GM23338 (cell line): ENCODE results near the gene PPP2R5A. TPM values are rescaled to one million over a fixed set of nuclear protein-coding genes. Genes with fewer than 3 reads are reported as not detected.

Experiments used
- ATAC-seq: fragments of 200-7000 bp; cut with Tn5 transposase; 3 replicates; pipeline ENCODE4 v1.9.1; 2020
- DNase-seq: peaks from one replicate; pipeline ENCODE4 v3.0.0-alpha.2; 2015; ENCODE audit warnings: low spot score
- H2AFZ ChIP-seq: fragments of 200-600 bp; sonication (generic); 2 replicates; pipeline ENCODE4 v1.8.0; 2016; ENCODE audit warnings: antibody characterized with exemption, mild to moderate bottlenecking, moderate library complexity
- H3F3A ChIP-seq: fragments of 200-600 bp; sonication (generic); replicated peaks from 2 replicates; pipeline ENCODE4 v1.8.0; 2017; ENCODE audit warnings: antibody characterized with exemption, mixed run types, low read depth
- H3K27ac ChIP-seq: fragments of 200-600 bp; sonication (generic); 2 replicates; pipeline ENCODE4 v1.6.1; 2016; ENCODE audit warnings: low read depth
- H3K27me3 ChIP-seq: fragments of 200-600 bp; sonication (generic); 2 replicates; pipeline ENCODE4 v1.8.0; 2016; ENCODE audit warnings: mild to moderate bottlenecking, mixed run types, moderate library complexity; ENCODE audit not compliant: insufficient read depth
- H3K36me3 ChIP-seq: fragments of 200-600 bp; sonication (generic); 2 replicates; pipeline ENCODE4 v1.8.0; 2016; ENCODE audit warnings: mild to moderate bottlenecking; ENCODE audit not compliant: insufficient read depth
- H3K4me1 ChIP-seq: fragments of 200-600 bp; sonication (generic); 2 replicates; pipeline ENCODE4 v1.8.0; 2016; ENCODE audit warnings: mild to moderate bottlenecking, moderate library complexity; ENCODE audit not compliant: insufficient read depth
- H3K4me2 ChIP-seq: fragments of 200-600 bp; sonication (generic); 2 replicates; pipeline ENCODE4 v1.7.1; 2017; ENCODE audit warnings: mixed run types
- H3K4me3 ChIP-seq: fragments of 200-600 bp; sonication (generic); 2 replicates; pipeline ENCODE4 v1.6.1; 2016; ENCODE audit warnings: mixed run types
- H3K79me2 ChIP-seq: fragments of 200-600 bp; sonication (generic); replicated peaks from 2 replicates; pipeline ENCODE4 v1.8.0; 2017; ENCODE audit warnings: mild to moderate bottlenecking; ENCODE audit not compliant: insufficient read depth
- H3K9me2 ChIP-seq: fragments of 200-600 bp; sonication (generic); 2 replicates; pipeline ENCODE4 v1.8.0; 2017; ENCODE audit not compliant: insufficient read depth
- H4K20me1 ChIP-seq: fragments of 200-600 bp; sonication (generic); replicated peaks from 2 replicates; pipeline ENCODE4 v1.8.0; 2017; ENCODE audit warnings: mild to moderate bottlenecking; ENCODE audit not compliant: insufficient read depth
- H3K27ac Mint-ChIP-seq: 2 replicates; pipeline ENCODE4 v1.8.0; 2020; ENCODE audit warnings: inconsistent platforms, mild to moderate bottlenecking, moderate library complexity, mixed read lengths
- H3K27me3 Mint-ChIP-seq: 3 replicates; pipeline ENCODE4 v1.8.0; 2022; ENCODE audit warnings: low read depth, mild to moderate bottlenecking, moderate library complexity, mixed read lengths, inconsistent platforms; ENCODE audit not compliant: insufficient read depth, poor library complexity
- H3K36me3 Mint-ChIP-seq: 3 replicates; pipeline ENCODE4 v1.8.0; 2021; ENCODE audit warnings: low read depth, mild to moderate bottlenecking, inconsistent platforms, moderate library complexity, mixed read lengths
- H3K4me1 Mint-ChIP-seq: 3 replicates; pipeline ENCODE4 v1.8.0; 2020; ENCODE audit warnings: mild to moderate bottlenecking, inconsistent platforms, mixed read lengths
- H3K4me3 Mint-ChIP-seq: 3 replicates; pipeline ENCODE4 v1.8.0; 2021; ENCODE audit warnings: moderate library complexity, mild to moderate bottlenecking, inconsistent platforms, mixed read lengths
- H3K9me3 Mint-ChIP-seq: 3 replicates; pipeline ENCODE4 v1.8.0; 2020; ENCODE audit warnings: moderate library complexity, mild to moderate bottlenecking, inconsistent platforms, mixed read lengths
- CREB1 ChIP-seq: fragments of 250-450 bp; sonication (Bioruptor Pico); IDR thresholded peaks from 2 replicates; pipeline ENCODE4 v1.5.0; 2020; ENCODE audit warnings: low read depth, mild to moderate bottlenecking, moderate library complexity
- EZH2phosphoT487 ChIP-seq: fragments of 200-600 bp; sonication (generic); IDR thresholded peaks from one replicate; pipeline ENCODE4 v1.8.1; 2018; ENCODE audit warnings: antibody characterized with exemption; ENCODE audit not compliant: unreplicated experiment
- NANOG ChIP-seq: IDR thresholded peaks from 2 replicates; pipeline ENCODE4 v1.6.1; 2016; ENCODE audit warnings: antibody characterized with exemption, borderline replicate concordance
- POLR2AphosphoS5 ChIP-seq: IDR thresholded peaks from 2 replicates; pipeline ENCODE4 v1.6.1; 2016; ENCODE audit warnings: antibody characterized with exemption, low read depth
- STAT1 ChIP-seq: IDR thresholded peaks from one replicate; pipeline ENCODE4 v1.6.1; 2016; ENCODE audit warnings: antibody characterized with exemption; ENCODE audit not compliant: unreplicated experiment
- ZNF114 ChIP-seq: fragments of 250-450 bp; sonication (Bioruptor Pico); IDR thresholded peaks from 2 replicates; pipeline ENCODE4 v1.5.0; 2020; ENCODE audit warnings: mild to moderate bottlenecking, moderate library complexity
- polyA plus RNA-seq: library from polyadenylated mRNA; unstranded; fragments of >200 nt; fragmentation: Nextera tagmentation; extraction: Ambion mirVana; gene quantifications from 2 replicates; pipeline ENCODE4 v1.2.1, GENCODE V29; 2016
- total RNA-seq: library from RNA; depleted of rRNA; stranded (reverse); fragments of >200 nt; shearing (Covaris generic); gene quantifications from 2 replicates; pipeline ENCODE4 v1.2.3, GENCODE V29; 2014
- TF ChIP-seq, protein P1 (sequence below), 2 experiments: fragments of 200-600 bp in 1 of 2; sonication (generic) in 1 of 2; conservative IDR thresholded peaks; 2 replicates each; pipeline versions ENCODE4 v1.5.1 to v1.6.1; 2016 to 2017; ENCODE audit warnings: antibody characterized with exemption in 2 of 2, low read depth in 2 of 2, mild to moderate bottlenecking in 2 of 2, moderate library complexity in 1 of 2
- TF ChIP-seq, protein P2 (sequence below): fragments of 250-450 bp; sonication (Bioruptor Pico); IDR thresholded peaks from 2 replicates; pipeline ENCODE4 v1.5.0; 2020; ENCODE audit warnings: mild to moderate bottlenecking, moderate library complexity
- TF ChIP-seq, protein P3 (sequence below): IDR thresholded peaks from one replicate; pipeline ENCODE4 v1.6.1; 2018; ENCODE audit warnings: antibody characterized with exemption; ENCODE audit not compliant: unreplicated experiment

Gene PPP2R5A
- total and polyA plus RNA-seq, 2 experiments from 2014 or later: 16.2 to 43.5 TPM

DNA sequence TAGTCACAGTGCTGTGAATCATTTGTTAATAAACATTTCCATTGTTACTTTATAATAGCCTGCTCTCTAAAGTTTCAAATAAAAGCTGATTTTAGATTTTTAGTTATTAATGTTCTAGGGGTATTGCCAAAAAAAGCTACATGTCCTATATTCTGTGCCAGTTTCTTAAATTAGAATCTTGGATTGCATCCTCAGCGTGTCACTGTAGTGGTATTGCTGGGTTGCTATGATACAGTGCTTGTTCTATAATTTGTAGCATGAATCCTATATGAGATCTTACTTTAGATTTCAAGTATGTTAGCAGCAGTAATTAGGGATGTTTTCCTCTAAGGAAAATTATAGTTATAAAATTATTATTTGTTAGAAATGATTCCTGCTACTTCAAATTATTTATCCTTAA lies 16.4 kb downstream of the PPP2R5A start:
- H3K4me1 ChIP-seq: no peaks in the 10 kb centered on the region
- peaks cover 3% of the 10 kb centered on the region; the same call in 2 of the 3 replicates for H3K4me1 Mint-ChIP-seq
- no peak for DNase-seq
- ATAC-seq: no peak
- no peaks in the 10 kb centered on the region for H3F3A ChIP-seq
- H3K9me2 ChIP-seq: no peaks in the 10 kb centered on the region
- H3K27me3 Mint-ChIP-seq: no peaks in the 10 kb centered on the region
- no peak overlapping the region for H3K4me2 ChIP-seq
- peaks cover 15% of the 10 kb centered on the region; the same call in 2 of the 3 replicates for H3K36me3 Mint-ChIP-seq
- H3K27me3 ChIP-seq: no peaks in the 10 kb centered on the region
- H3K27ac ChIP-seq: no peak overlapping the region
- H3K4me3 ChIP-seq: no peak overlapping the region
- no peak overlapping the region for H2AFZ ChIP-seq
- no peaks in the 10 kb centered on the region for H3K36me3 ChIP-seq
- H4K20me1 ChIP-seq: no peaks in the 10 kb centered on the region
- no peak overlapping the region for H3K27ac Mint-ChIP-seq
- peaks cover 15% of the 10 kb centered on the region for H3K9me3 Mint-ChIP-seq
- no peak overlapping the region for H3K4me3 Mint-ChIP-seq
- TF ChIP-seq, protein P1, sequence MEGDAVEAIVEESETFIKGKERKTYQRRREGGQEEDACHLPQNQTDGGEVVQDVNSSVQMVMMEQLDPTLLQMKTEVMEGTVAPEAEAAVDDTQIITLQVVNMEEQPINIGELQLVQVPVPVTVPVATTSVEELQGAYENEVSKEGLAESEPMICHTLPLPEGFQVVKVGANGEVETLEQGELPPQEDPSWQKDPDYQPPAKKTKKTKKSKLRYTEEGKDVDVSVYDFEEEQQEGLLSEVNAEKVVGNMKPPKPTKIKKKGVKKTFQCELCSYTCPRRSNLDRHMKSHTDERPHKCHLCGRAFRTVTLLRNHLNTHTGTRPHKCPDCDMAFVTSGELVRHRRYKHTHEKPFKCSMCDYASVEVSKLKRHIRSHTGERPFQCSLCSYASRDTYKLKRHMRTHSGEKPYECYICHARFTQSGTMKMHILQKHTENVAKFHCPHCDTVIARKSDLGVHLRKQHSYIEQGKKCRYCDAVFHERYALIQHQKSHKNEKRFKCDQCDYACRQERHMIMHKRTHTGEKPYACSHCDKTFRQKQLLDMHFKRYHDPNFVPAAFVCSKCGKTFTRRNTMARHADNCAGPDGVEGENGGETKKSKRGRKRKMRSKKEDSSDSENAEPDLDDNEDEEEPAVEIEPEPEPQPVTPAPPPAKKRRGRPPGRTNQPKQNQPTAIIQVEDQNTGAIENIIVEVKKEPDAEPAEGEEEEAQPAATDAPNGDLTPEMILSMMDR (conservative IDR thresholded peaks at IDR 0.05; ENCODE audit: low read depth in 2 of 2): no peak
- TF ChIP-seq EZH2phosphoT487: no peak
- TF ChIP-seq ZNF114 (CRISPR knock-in tag): no peak
- TF ChIP-seq, protein P2, sequence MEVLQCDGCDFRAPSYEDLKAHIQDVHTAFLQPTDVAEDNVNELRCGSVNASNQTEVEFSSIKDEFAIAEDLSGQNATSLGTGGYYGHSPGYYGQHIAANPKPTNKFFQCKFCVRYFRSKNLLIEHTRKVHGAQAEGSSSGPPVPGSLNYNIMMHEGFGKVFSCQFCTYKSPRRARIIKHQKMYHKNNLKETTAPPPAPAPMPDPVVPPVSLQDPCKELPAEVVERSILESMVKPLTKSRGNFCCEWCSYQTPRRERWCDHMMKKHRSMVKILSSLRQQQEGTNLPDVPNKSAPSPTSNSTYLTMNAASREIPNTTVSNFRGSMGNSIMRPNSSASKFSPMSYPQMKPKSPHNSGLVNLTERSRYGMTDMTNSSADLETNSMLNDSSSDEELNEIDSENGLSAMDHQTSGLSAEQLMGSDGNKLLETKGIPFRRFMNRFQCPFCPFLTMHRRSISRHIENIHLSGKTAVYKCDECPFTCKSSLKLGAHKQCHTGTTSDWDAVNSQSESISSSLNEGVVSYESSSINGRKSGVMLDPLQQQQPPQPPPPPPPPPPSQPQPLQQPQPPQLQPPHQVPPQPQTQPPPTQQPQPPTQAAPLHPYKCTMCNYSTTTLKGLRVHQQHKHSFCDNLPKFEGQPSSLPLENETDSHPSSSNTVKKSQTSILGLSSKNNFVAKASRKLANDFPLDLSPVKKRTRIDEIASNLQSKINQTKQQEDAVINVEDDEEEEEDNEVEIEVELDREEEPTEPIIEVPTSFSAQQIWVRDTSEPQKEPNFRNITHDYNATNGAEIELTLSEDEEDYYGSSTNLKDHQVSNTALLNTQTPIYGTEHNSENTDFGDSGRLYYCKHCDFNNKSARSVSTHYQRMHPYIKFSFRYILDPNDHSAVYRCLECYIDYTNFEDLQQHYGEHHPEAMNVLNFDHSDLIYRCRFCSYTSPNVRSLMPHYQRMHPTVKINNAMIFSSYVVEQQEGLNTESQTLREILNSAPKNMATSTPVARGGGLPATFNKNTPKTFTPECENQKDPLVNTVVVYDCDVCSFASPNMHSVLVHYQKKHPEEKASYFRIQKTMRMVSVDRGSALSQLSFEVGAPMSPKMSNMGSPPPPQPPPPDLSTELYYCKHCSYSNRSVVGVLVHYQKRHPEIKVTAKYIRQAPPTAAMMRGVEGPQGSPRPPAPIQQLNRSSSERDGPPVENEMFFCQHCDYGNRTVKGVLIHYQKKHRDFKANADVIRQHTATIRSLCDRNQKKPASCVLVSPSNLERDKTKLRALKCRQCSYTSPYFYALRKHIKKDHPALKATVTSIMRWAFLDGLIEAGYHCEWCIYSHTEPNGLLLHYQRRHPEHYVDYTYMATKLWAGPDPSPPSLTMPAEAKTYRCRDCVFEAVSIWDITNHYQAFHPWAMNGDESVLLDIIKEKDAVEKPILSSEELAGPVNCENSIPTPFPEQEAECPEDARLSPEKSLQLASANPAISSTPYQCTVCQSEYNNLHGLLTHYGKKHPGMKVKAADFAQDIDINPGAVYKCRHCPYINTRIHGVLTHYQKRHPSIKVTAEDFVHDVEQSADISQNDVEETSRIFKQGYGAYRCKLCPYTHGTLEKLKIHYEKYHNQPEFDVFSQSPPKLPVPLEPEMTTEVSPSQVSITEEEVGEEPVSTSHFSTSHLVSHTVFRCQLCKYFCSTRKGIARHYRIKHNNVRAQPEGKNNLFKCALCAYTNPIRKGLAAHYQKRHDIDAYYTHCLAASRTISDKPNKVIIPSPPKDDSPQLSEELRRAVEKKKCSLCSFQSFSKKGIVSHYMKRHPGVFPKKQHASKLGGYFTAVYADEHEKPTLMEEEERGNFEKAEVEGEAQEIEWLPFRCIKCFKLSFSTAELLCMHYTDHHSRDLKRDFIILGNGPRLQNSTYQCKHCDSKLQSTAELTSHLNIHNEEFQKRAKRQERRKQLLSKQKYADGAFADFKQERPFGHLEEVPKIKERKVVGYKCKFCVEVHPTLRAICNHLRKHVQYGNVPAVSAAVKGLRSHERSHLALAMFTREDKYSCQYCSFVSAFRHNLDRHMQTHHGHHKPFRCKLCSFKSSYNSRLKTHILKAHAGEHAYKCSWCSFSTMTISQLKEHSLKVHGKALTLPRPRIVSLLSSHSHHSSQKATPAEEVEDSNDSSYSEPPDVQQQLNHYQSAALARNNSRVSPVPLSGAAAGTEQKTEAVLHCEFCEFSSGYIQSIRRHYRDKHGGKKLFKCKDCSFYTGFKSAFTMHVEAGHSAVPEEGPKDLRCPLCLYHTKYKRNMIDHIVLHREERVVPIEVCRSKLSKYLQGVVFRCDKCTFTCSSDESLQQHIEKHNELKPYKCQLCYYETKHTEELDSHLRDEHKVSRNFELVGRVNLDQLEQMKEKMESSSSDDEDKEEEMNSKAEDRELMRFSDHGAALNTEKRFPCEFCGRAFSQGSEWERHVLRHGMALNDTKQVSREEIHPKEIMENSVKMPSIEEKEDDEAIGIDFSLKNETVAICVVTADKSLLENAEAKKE (CRISPR knock-in tag): no peak
- TF ChIP-seq POLR2AphosphoS5: no peak
- no peak for TF ChIP-seq STAT1
- no peak for TF ChIP-seq NANOG
- TF ChIP-seq, protein P3, sequence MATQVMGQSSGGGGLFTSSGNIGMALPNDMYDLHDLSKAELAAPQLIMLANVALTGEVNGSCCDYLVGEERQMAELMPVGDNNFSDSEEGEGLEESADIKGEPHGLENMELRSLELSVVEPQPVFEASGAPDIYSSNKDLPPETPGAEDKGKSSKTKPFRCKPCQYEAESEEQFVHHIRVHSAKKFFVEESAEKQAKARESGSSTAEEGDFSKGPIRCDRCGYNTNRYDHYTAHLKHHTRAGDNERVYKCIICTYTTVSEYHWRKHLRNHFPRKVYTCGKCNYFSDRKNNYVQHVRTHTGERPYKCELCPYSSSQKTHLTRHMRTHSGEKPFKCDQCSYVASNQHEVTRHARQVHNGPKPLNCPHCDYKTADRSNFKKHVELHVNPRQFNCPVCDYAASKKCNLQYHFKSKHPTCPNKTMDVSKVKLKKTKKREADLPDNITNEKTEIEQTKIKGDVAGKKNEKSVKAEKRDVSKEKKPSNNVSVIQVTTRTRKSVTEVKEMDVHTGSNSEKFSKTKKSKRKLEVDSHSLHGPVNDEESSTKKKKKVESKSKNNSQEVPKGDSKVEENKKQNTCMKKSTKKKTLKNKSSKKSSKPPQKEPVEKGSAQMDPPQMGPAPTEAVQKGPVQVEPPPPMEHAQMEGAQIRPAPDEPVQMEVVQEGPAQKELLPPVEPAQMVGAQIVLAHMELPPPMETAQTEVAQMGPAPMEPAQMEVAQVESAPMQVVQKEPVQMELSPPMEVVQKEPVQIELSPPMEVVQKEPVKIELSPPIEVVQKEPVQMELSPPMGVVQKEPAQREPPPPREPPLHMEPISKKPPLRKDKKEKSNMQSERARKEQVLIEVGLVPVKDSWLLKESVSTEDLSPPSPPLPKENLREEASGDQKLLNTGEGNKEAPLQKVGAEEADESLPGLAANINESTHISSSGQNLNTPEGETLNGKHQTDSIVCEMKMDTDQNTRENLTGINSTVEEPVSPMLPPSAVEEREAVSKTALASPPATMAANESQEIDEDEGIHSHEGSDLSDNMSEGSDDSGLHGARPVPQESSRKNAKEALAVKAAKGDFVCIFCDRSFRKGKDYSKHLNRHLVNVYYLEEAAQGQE: no peak
- TF ChIP-seq CREB1: no peak
- H3K79me2 ChIP-seq: peaks cover 80% of the 10 kb centered on the region
